ENCODE data around the gene UGGT1.
"Not testable (repeated sequence)": the region's sequence is repeated elsewhere in the genome, so short reads cannot be mapped to it uniquely, and the experiment has no call there.

UGGT1 gene

GRCh38 chr2:128178149-128178649 lies 87.2 kb downstream of the UGGT1 start:
- DNase-seq: no peak

- peak; percentile 59 for DNase-seq
Observed at GRCh38 chr2:128178650-128179460, 87.9 kb downstream of the UGGT1 start.

GRCh38 chr2:128179461-128179755 lies 88.4 kb downstream of the UGGT1 start:
- DNase-seq: no peak

GRCh38 chr2:128180031-128180430 lies 89.0 kb downstream of the UGGT1 start:
- DNase-seq: no peak

- no peak for DNase-seq
Observed at GRCh38 chr2:128185576-128185975, 94.6 kb downstream of the UGGT1 start.

- DNase-seq: no peak
Observed at GRCh38 chr2:128187032-128187654, 96.1 kb downstream of the UGGT1 start.

GRCh38 chr2:128195435-128195984 lies 104.5 kb downstream of the UGGT1 start:
- DNase-seq: peak; percentile 10

- DNase-seq: no peak
Observed at GRCh38 chr2:128196026-128196425, 105.0 kb downstream of the UGGT1 start.

GRCh38 chr2:128196471-128196931 lies 105.5 kb downstream of the UGGT1 start:
- DNase-seq: peak; percentile 66

GRCh38 chr2:128197059-128197458 lies 106.1 kb downstream of the UGGT1 start:
- DNase-seq: no peak

- no peak for DNase-seq
Observed at GRCh38 chr2:128198656-128199055, 107.7 kb downstream of the UGGT1 start.

- no peak for DNase-seq
Observed at GRCh38 chr2:128199141-128199540, 108.1 kb downstream of the UGGT1 start.

GRCh38 chr2:128202791-128203190 lies 111.8 kb downstream of the UGGT1 start:
- no peak for DNase-seq

GRCh38 chr2:128206245-128206644 lies 115.2 kb downstream of the UGGT1 start:
- no peak for DNase-seq

GRCh38 chr2:128208023-128208422 lies 117.0 kb downstream of the UGGT1 start:
- no peak for DNase-seq

GRCh38 chr2:128208631-128209324 lies 117.8 kb downstream of the UGGT1 start:
- not testable (repeated sequence) for DNase-seq

GRCh38 chr2:128214251-128214650 lies 123.3 kb downstream of the UGGT1 start:
- no peak for DNase-seq

- DNase-seq: no peak
Observed at GRCh38 chr2:128214866-128215460, 124.0 kb downstream of the UGGT1 start.

- DNase-seq: no peak
Observed at GRCh38 chr2:128215897-128216642, 125.1 kb downstream of the UGGT1 start.

GRCh38 chr2:128217671-128218070 lies 126.7 kb downstream of the UGGT1 start:
- DNase-seq: peak; percentile 32

- DNase-seq: no peak
Observed at GRCh38 chr2:128219891-128220290, 128.9 kb downstream of the UGGT1 start.

- DNase-seq: no peak
Observed at GRCh38 chr2:128227862-128228261, 136.9 kb downstream of the UGGT1 start.

All from suppressor macrophage treated with lipopolysaccharide for 4 hours (primary cell).